Hematopoietic multipotent progenitor cell treated with erythropoietin and hydrocortisone succinate and interleukin-3 and kit ligand, for 17 days (in vitro differentiated cells): ENCODE results near the gene TRDMT1.

Experiments used
- DNase-seq: peaks from one replicate; pipeline ENCODE4 v3.0.0-alpha.2; 2015; ENCODE audit warnings: low spot score

The TRDMT1 gene

DNA sequence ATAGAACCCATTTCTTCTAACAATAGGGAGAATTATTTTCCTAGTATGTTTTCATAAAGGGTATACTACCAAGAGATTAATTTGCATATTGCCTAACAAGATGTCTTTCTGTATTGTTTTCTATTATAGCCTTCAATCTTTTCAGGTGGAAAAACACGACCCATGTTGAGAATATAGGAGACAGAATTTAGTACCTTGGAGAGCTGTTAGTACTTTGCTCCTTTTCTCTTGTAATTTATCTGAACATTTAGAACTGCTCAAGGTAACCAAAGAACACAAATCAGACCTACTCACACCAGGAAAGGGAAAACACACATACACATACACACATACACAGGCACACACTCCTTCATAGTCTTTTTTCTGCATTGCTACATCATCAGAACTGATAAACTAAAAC lies 7.8 kb upstream of the TRDMT1 start:
- DNase-seq = no peak

DNA sequence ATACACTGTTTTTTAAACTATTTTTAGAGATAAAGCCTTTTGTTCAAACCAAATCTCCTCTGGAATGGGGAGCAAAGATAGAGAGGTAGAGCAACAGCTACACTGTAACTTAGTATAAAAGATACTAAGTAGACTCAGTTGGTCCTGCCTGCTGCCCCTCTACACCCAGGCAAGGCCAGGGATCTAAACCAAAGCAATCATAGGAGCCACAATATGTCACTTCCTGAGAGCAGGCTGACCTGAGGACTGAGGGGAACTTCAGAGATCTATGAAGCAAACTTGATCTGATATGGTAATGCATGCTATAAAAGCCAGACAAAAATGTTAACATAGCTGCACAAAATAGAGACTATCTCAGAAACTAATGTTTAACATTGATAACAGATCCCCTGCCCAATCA lies 7.0 kb upstream of the TRDMT1 start:
- no peak for DNase-seq

DNA sequence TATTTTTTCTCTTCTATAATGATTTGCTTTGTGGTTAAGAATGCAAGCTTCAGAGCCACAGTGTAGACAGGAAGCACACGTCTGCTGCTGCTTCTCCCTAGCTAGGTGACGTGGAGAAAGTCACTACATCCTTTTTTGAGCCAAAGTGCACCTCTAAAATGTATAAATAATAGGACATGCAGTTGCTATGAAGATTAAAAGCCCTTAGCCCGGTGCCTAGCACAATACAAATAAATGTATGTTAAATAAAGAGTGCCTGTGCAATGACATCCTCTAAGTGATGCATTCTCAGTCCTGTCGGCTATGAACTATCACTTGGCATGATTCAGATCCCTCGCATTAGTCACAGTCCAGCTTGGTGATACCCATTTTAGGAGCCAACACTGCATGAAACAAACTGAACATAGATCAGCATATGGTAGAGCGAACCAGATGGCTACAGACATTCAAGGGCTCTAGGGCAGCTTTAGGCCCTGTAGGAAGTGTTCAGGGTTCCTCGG lies 4.8 kb upstream of the TRDMT1 start:
- DNase-seq = no peak

DNA sequence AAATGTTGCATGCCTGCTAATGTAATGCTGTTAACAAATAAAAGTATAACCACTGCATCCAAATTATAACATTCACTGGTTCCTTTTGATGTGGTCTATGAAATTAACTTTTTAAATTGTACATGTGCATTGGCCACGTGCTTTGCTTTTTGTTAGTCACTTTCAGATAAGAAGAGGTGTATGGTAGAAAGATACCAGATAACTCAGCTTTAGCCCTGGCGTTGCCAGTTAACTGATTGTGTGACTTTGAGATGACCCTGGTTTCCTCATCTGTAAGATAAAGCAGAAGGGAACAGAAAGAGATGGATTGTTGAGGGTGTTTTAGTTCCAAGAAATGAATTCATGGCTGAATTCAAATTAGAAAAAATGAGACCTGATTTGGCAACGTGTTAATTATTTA lies 1.9 kb upstream of the TRDMT1 start:
- DNase-seq = no peak

DNA sequence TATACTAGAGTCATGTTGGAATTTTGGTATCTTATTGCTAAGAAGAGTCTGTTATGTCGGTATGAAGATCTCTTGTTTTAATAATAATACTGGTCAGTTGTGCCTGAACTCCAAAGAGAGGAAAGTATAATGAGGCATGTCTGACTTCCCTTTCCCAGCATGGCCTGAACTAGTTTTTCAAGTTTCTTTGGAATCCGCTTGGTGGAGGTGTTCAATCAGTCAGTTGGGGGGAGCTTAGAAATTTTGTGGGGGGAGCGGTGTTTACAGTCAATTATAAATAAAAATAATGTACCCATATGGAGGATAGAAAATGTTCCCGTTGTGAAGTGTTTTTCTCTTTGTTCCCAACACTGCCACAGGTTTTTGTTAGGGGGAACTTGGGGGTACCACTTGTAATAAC lies 1.5 kb upstream of the TRDMT1 start:
- no peak for DNase-seq

DNA sequence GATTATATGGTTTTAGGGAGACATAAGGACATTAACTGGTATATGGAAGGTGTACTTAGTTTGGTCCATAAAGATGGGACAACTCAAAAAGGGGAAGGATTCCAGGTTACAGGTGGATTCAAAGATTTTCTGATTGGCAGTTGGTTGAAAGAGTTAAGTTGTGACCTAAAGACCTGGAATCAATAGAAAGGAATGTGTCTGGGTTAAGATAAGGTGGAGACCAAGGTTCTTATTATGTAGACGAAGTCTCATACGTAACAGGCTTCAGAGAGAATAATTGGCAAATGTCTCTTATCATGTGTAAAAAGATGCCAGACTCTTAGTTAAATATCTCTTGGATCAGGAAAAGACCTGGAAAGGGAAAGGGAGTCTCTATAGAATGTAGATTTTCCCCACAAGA lies 1.0 kb upstream of the TRDMT1 start:
- DNase-seq = no peak

DNA sequence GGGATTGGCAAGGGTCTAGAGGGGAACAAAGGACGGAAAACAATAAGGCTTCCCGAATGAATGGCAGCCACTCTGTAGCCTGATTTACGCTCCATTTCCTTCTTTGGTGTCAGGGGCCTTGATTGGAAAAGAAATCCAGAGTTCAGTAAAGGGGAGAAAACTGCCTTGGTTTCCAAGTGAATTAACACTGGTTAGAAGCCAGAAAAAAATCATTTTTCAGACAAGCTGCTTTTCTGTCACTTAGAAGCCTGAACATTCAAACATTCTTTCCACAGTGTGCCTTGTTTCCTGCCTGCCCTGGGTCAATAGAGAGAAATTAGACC lies 283 bp upstream of the TRDMT1 start:
- DNase-seq = no peak

DNA sequence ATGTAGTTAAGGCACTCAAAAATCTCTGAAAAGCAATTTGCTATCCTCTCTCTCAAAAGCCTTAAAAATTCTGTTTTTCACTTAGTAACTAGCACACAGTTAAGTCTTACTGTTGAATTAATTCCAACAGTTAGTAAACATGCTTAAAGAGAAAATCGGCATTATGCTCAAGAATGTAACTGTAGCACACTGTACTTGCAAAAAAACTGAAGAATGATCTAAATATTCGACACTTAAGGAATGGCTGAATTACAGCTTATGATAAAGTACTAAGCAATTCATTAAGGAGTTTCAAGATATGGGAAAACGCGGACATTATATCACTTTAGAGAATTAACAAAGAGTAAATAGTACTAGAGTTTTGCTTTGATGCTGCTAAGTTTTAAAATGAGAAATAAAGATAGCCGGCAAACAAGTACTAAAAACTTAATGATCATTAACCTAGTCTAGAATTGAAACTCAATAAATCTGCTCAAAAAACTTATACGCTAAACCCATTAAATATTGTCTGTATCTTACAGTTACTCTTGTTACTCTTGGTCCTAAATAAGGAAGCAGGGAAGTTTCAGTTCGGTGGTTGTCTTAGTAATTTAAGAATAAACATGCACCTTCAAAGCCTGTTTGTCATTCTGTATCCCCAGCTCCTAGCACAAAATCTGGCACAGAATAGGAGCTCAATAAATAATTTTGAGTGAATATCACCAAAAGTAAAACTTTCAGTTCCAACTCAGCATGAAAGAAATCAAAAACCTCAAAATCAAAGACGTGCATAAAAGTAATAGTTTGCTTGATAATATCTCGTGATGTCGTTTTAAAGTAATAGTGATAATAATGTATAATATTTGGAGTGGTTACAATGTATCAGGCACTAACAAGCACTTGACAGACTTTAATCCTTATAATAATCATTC lies 1.2 kb downstream of the TRDMT1 start:
- no peak for DNase-seq

DNA sequence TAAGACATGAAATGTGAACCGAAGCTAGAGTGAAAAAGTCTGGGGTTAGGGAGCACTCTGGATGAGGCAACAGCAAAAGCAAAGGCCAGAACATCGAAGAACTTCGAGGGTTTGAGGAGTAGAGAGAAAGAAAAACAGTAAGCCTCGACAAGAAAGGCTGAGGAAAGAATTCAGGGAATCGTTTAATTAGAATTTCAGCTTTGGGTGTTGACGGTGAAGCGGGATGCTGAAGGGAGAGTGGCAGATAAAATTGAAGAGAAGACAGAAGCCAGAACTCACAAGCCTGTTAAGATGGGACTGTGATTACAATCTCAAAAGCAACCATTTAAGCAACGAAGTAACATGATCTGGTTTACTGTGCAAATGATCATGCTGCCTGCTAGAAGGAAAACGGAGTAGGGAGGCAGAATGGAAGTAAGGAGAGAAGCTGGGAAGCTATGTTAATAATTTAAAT lies 2.1 kb downstream of the TRDMT1 start:
- DNase-seq = no peak

DNA sequence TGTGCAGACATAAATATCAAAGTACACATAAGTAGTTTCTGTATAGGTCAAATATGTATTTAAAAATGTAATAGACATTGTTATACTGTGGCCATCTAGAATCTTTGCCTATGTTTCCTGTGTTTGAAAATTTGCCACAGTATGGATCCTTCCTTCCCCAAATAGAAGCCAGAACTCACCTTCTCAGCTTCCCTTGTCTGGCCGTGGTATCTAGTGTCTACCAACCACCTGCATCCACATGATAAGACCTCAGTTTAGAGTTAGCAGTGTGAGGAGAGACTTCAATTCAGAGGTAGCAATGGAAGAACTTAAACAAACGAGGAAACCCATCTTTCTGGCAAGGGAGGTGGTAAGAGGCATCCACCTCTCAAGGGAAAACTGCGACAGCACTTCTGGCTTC lies 4.9 kb downstream of the TRDMT1 start:
- no peak for DNase-seq

DNA sequence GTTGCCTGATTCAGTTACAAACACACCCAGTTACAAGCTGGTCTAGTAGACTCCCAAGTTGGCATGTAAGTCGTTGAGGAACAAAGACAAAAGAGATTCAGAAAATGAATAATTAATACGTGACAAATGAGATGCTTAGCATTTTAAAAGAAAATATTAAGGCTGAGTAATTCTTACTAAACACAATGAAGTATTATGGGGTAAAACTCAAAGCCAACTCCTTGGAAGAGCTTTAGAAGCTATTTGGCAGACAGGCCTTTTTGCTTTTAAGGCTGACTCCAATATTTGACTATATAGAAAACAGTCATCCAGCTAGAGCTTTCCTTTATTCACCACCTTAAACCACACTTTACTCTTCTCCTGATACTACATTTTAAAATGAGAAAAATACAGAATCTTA lies 5.4 kb downstream of the TRDMT1 start:
- no peak for DNase-seq

DNA sequence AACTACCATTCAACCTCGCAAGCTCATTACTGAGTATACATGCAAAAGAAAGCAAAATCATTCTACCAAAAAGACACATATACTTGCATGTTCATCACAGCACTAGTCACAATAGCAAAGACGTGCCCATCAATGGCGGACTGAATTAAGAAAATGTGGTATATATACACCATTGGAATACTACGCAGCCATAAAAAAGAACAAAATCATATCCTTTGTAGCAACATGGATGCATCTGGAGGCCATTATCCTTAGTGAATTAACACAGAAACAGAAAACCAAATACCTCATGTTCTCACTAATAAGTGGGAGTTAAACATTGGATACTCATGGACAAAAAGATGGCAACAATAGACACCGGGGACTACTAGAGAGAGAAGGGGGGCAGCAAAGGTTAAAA lies 6.4 kb downstream of the TRDMT1 start:
- DNase-seq = no peak

DNA sequence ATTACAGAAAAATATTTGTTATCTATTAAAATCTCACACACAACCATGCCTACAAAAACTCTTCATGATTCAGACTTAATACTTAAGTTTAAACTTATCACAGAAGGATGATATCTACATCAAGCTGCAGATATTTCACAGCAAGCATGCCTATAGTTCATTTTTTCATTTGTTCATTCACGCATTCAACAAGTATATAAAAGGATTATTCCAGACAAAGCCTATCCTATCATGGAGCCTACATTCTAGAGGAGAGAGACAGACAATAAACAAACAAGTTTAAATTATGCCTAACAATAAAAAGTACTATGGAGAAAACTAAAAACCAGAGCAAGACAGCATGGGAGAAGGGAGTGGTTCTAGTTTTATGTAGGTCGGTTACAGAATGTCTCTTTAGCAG lies 10.9 kb downstream of the TRDMT1 start:
- no peak for DNase-seq

DNA sequence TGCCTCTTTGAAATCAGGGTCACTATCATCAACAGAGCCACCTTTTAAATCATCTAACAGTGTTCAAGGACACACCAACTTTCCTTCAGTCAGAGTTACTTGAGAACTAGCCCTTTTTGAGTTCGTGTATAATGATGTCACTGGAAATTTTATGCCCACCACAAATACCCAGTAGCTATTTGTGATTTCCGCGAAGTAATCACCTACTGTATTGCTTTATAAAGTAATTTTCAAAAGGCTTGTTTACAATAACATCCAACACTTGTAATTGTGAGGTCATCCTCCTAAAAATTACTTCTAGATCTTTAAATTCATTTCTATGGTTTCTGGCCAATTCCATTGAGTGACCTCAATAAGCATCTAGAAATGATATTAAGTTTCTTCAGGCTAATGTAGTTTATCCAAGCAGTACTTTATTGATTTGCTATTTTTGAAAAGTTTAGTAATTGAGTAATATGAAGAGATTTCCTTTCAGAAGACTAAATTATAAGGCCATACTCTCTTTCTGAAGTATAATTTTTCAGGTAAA lies 12.8 kb downstream of the TRDMT1 start:
- no peak for DNase-seq

DNA sequence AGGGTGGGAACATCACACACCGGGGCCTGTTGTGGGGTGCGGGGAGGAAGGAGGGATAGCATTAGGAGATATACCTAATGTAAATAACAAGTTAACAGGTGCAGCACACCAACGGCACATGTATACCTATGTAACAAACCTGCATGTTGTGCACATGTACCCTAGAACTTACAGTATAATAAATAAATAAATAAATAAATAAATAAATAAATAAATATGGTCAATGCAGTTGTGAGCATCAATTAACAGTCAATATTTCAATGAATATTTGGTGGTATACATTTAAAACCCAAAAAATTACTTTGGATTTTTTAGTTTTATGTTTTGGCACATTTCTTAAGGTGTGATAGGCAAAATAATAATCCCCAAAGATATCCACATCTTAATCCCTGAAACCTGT lies 15.6 kb downstream of the TRDMT1 start:
- no peak for DNase-seq

DNA sequence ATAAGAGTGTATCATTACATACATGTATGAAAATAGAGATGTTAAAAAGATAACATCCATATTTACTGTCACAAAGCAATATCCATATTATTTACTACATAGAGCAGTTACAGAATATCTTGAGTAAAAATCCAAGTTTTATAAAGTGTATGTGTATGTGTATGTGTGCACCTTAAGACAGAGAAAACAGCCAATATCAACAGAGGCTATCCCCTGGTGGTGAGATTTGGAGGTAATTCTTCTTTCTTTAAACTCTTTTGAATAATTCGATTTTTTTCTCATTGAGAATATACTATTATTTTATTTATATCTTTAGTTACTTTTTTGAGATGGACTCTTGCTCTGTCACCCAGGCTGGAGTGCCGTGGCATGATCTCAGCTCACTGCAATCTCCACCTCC lies 18.4 kb downstream of the TRDMT1 start:
- no peak for DNase-seq

DNA sequence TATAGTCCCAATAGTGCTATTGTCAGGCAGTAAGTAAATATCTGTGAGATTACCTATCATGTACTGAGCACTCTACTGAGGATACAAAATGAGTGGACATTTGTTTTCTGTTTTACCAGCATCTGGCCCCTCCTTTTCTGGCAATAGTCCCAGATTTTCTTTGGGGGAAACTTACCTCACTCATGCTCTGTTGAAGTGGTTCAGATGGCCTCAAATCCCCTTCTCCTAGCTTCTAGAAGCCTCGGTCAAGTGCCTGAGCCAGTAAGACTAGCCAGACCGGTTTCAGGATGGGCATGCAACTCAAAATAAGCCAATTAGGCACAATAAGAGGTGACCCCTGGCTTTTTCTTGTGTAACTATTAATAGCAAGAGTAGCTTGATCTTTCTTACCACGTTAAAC lies 19.7 kb downstream of the TRDMT1 start:
- no peak for DNase-seq

DNA sequence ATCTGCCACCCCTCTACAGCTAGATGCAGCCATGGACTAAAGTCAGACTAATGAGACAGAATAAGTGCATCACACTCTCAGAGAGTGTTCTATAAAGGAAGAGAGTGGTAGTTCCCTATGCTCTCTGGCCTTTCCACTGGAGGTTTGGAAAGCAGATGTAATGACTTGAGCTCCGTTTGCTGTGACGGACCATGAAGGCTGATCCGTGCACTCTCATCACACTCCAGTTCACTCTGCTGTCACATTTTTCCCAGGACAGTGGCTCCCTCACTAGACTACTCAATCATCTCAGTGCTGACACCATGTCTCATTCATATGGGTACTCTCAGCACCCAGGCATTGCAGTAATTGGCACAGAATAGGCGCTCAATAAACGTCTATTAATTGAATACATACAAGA lies 20.4 kb downstream of the TRDMT1 start:
- no peak for DNase-seq

DNA sequence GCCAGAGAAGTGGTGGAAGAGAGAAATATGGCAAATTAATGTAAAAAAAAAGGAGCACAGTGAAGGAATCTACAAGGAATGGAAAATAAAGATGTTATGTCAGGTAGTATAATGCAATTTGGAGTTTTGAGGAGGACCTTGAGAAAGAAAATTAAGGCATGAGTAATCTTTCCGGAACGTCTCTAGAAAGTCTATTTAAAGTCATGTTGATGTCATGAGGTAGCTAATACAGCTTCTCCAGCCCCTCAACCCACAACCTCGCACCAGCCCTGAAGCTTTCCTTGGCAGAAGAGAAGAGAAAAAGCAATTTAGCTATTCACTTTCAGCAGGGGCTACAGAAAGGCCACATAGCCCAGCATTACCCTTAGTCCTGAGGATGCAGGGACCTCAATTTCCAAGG lies 22.5 kb downstream of the TRDMT1 start:
- no peak for DNase-seq

DNA sequence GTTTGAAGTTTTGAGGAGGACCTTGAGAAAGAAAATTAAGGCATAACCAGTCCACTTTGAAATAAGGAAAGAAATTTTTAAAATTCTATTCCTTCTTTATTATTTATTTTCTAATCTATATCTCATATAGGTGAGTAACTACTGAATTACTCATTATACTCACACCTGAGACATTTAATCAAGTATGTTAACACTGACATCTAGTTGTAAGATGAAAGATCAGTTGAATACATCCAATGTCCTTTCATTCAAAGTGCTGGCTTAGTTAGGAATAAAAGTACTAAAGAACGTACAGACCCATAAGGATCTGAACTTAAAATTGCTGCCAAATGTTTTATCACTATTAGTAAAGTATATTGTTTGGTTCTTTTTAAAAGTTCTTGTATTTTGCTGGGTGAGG lies 23.5 kb downstream of the TRDMT1 start:
- DNase-seq = no peak

DNA sequence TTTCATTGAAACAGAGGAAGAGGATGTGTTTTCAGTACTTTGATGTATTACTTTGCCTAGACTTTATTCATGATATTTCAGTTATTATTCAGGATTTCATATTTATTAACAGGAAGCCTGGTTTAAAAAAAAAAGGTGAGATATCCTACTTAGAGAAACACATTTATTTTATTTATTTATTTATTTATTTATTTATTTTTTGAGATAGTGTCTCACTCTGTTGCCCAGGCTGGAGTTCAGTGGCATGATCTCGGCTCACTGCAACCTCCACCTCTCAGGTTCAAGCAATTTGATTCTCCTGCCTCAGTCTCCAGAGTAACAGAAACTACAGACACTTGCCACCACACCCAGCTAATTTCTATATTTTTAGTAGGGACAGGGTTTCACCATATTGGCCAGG lies 24.5 kb downstream of the TRDMT1 start:
- no peak for DNase-seq

DNA sequence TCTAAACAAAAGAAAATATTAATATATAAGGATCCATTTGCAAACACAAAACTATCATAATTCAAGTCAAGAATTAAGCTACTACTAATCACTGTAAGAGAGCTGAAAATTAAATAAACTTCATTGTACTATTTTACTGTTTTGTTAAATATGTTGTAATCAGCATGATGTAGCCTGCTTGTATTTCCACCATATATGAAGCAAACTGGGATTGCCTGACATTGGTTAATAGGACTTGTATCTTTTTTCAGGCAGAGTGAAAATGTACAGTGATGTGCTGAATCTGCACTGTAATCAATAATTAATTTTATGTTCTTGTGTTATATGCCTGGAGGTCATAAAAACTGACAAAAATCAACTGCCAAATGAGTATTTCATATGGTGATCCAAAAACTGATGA lies 25.4 kb downstream of the TRDMT1 start:
- no peak for DNase-seq

DNA sequence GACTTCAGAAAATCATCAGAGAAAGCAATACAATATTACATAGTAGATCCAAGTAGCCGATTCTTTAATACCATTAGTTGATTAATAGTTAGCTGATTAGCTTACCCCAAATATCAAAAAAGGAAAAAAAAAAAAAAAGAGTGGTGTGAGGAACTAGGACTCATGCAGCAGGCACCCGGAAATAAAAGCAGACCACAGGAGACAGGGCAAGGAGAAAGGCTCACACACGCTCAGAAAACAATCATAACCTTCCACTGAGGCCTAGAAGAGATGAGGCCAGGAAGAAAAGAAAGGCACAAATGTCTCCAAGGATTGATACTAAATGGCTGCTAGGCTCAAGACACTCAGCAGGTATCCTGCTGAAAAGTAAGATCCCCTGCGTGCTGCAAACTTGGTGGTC lies 25.9 kb downstream of the TRDMT1 start:
- DNase-seq = no peak

DNA sequence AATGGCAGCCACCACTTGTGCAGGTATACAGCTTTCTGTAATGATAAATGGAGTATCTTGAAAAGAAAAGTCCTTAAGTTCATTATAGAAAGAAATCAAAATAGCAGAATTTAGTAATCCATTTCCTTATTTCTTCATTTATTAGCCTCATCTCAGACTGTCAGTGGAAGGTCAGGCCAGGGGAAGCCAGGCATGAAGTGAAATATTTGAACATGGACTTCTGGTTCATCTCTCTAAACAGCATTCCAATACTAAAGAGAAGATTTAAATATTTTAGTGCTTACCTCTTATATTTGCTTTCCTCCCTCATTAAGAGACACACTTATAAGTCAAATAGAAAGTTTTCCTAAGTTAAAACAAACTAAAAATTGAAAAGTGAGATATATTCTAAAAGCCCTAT lies 26.8 kb downstream of the TRDMT1 start:
- no peak for DNase-seq
